MM.1S (cell line): ENCODE data around the gene ASPRV1.
A peak's percentile ranks its signal among the peaks of the same experiment; 100 is the strongest.

ENCODE experiments used
- DNase-seq: peaks from one replicate; pipeline ENCODE4 v3.0.0-alpha.2; 2015
- H2AFZ ChIP-seq: fragments of 300-600 bp; sonication (generic); 2 replicates; pipeline ENCODE4 v1.6.0; 2016; ENCODE audit warnings: antibody characterized with exemption, low read length
- H3F3A ChIP-seq: fragments of 300-600 bp; sonication (generic); 2 replicates; pipeline ENCODE4 v1.6.1; 2016; ENCODE audit warnings: mild to moderate bottlenecking, antibody characterized with exemption, low read length, moderate library complexity, mixed read lengths; ENCODE audit not compliant: insufficient read depth
- H3K27ac ChIP-seq: fragments of 300-600 bp; sonication (generic); 2 replicates; pipeline ENCODE4 v1.5.1; 2016; ENCODE audit warnings: mild to moderate bottlenecking, low read length
- H3K27me3 ChIP-seq: fragments of 300-600 bp; sonication (generic); replicated peaks from 2 replicates; pipeline ENCODE4 v1.6.0; 2016; ENCODE audit warnings: low read length; ENCODE audit not compliant: insufficient read depth
- H3K36me3 ChIP-seq: fragments of 300-600 bp; sonication (generic); replicated peaks from 2 replicates; pipeline ENCODE4 v1.6.1; 2016; ENCODE audit warnings: mild to moderate bottlenecking, low read length, mixed read lengths; ENCODE audit not compliant: insufficient read depth
- H3K4me1 ChIP-seq: fragments of 300-600 bp; sonication (generic); 2 replicates; pipeline ENCODE4 v1.6.1; 2016; ENCODE audit warnings: low read length, mixed read lengths
- H3K4me2 ChIP-seq: fragments of 300-600 bp; sonication (generic); 2 replicates; pipeline ENCODE4 v1.6.0; 2016; ENCODE audit warnings: low read depth, low read length
- H3K4me3 ChIP-seq: fragments of 300-600 bp; sonication (generic); 2 replicates; pipeline ENCODE4 v1.5.1; 2016; ENCODE audit warnings: low read length, mixed read lengths
- H3K79me2 ChIP-seq: fragments of 300-600 bp; sonication (generic); 2 replicates; pipeline ENCODE4 v1.6.1; 2016; ENCODE audit warnings: mixed run types, low read length, mixed read lengths
- H3K9ac ChIP-seq: fragments of 300-600 bp; sonication (generic); 2 replicates; pipeline ENCODE4 v1.6.1; 2016; ENCODE audit warnings: low read length, mixed read lengths
- H3K9me2 ChIP-seq: fragments of 300-600 bp; sonication (generic); replicated peaks from 2 replicates; pipeline ENCODE4 v1.6.1; 2016; ENCODE audit warnings: mild to moderate bottlenecking, low read length, mixed read lengths; ENCODE audit not compliant: insufficient read depth
- H3K9me3 ChIP-seq: fragments of 300-600 bp; sonication (generic); replicated peaks from 2 replicates; pipeline ENCODE4 v1.6.1; 2016; ENCODE audit warnings: mild to moderate bottlenecking, low read length, mixed read lengths; ENCODE audit not compliant: insufficient read depth
- H4K20me1 ChIP-seq: fragments of 300-600 bp; sonication (generic); 2 replicates; pipeline ENCODE4 v1.6.1; 2016; ENCODE audit warnings: mild to moderate bottlenecking, low read length, moderate library complexity, mixed read lengths; ENCODE audit not compliant: insufficient read depth
- EZH2 ChIP-seq: fragments of 300-600 bp; sonication (generic); optimal IDR thresholded peaks from 2 replicates; pipeline ENCODE3; 2017; ENCODE audit warnings: low read depth, mild to moderate bottlenecking, antibody characterized with exemption, low read length, mixed read lengths
- EZH2phosphoT487 ChIP-seq: fragments of 300-600 bp; sonication (generic); IDR thresholded peaks from 2 replicates; pipeline ENCODE4 v1.6.1; 2018; ENCODE audit warnings: antibody characterized with exemption, low read length
- TF ChIP-seq, protein P1 (sequence below): fragments of 300-600 bp; sonication (generic); IDR thresholded peaks from 2 replicates; pipeline ENCODE4 v1.5.1; 2016; ENCODE audit warnings: antibody characterized with exemption, low read length, mixed read lengths

ASPRV1 gene

DNA sequence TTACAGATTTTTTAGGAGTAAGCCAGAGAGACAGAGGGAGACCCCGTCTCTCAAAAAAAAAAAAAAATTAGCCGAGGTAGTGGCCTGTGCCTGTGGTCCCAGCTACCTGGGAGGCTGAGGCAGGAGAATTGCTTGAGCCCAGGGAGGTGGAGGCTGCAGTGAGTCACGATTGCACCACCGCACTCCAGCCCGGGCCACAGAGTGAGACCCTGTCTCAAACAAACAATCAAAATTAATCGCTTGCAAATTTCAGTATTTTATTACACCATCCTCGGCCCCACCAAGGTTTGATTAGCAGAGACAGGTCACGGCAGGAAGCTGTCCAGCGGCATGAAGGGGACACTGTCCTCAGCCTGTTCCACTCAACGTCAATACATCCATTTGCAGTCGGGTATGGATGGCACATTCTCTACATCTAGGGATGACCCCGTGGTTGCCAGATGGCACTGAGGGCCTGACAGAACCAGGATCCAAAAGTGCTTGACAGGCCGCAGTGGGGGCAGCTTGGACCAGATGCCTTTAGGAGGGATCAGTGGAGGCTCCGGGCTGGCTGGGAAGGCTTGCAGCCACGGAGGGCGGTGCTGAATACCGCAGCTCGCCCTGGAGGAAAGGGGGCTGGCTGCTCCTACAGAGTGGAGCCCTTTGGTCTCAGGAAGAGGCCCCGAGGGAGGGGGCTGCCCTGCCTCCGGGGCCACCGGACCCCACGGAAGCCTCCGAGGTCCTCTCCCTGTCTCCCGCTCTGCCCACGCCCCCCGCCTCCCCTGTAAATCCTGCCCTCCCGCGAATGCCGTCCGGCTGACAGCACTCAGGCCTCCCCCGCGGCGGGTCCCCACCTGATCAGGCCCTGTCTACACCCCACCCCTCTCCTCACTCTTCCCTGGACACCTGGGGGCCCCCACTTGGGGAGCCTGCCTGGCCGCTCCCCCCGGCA is 13.1 kb downstream of the ASPRV1 start:
- no peaks in the 10 kb centered on the region for H3K79me2 ChIP-seq
- H3K9me3 ChIP-seq, result no peaks in the 10 kb centered on the region
- DNase-seq, result no peak
- no peaks in the 10 kb centered on the region for H3K9me2 ChIP-seq
- no peaks in the 10 kb centered on the region for H3F3A ChIP-seq
- peaks cover 17% of the 10 kb centered on the region for H3K4me1 ChIP-seq
- H3K4me2 ChIP-seq, result no peak overlapping the region
- H3K27ac ChIP-seq, result no peak overlapping the region
- H3K9ac ChIP-seq, result no peak overlapping the region
- H2AFZ ChIP-seq, result no peak overlapping the region
- H3K36me3 ChIP-seq, result no peaks in the 10 kb centered on the region
- no peaks in the 10 kb centered on the region for H4K20me1 ChIP-seq
- TF ChIP-seq EZH2phosphoT487 (no peak), EZH2 (no peak)
- TF ChIP-seq, protein P1, sequence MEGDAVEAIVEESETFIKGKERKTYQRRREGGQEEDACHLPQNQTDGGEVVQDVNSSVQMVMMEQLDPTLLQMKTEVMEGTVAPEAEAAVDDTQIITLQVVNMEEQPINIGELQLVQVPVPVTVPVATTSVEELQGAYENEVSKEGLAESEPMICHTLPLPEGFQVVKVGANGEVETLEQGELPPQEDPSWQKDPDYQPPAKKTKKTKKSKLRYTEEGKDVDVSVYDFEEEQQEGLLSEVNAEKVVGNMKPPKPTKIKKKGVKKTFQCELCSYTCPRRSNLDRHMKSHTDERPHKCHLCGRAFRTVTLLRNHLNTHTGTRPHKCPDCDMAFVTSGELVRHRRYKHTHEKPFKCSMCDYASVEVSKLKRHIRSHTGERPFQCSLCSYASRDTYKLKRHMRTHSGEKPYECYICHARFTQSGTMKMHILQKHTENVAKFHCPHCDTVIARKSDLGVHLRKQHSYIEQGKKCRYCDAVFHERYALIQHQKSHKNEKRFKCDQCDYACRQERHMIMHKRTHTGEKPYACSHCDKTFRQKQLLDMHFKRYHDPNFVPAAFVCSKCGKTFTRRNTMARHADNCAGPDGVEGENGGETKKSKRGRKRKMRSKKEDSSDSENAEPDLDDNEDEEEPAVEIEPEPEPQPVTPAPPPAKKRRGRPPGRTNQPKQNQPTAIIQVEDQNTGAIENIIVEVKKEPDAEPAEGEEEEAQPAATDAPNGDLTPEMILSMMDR, result no peak
- no peak overlapping the region for H3K4me3 ChIP-seq
- no peaks in the 10 kb centered on the region for H3K27me3 ChIP-seq

DNA sequence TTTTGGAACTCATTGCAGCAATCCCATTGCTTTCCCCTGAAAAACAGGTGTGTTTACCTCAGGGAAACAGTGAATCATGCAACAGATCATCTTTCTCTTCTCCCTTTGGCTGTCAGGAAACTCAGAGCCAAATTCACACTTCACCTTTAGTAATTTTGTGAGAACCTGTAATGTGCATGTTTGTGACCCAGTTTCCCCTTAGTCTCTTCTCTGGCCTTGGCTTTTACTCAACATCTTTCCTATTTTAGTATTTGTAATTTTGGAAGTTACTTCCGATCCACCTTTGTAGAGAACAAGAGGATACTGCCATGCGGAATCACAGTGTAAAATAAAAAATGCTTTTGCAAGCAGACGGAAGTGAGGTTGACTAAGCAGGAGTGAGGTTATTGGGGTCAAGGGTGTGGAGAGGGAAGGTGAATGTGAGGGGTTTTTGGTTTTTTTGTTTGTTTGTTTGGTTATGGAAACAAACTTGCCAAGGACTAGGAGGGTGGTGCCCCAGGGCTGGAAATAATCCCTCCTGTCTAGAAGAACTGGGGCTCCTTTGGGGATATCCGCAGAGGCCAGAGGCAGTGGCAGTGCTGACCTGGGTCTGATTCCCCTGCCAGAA is 14.0 kb downstream of the ASPRV1 start:
- H2AFZ ChIP-seq, result peak overlapping the region; percentile 53
- no peak overlapping the region for H3K4me2 ChIP-seq
- H3K9ac ChIP-seq, result no peak overlapping the region

GRCh38 chr2:69946351-69947324 is 14.8 kb downstream of the ASPRV1 start:
- no peaks in the 10 kb centered on the region for H4K20me1 ChIP-seq
- H3K9ac ChIP-seq, result peak overlapping the region; percentile 19; the same call in 1 of the 2 replicates
- H3K27me3 ChIP-seq, result no peaks in the 10 kb centered on the region
- H3K4me1 ChIP-seq, result peaks cover 17% of the 10 kb centered on the region
- no peaks in the 10 kb centered on the region for H3K36me3 ChIP-seq
- H3K9me3 ChIP-seq, result no peaks in the 10 kb centered on the region
- peak overlapping the region; percentile 37; the same call in 1 of the 2 replicates for H3K27ac ChIP-seq
- peak overlapping the region; percentile 53 for H2AFZ ChIP-seq
- no peak overlapping the region for H3K4me3 ChIP-seq
- H3K79me2 ChIP-seq, result no peaks in the 10 kb centered on the region
- peak overlapping the region; percentile 51 for H3K4me2 ChIP-seq
- TF ChIP-seq, protein P1, result no peak
- H3K9me2 ChIP-seq, result no peaks in the 10 kb centered on the region
- no peaks in the 10 kb centered on the region for H3F3A ChIP-seq
- peak; percentile 57 for DNase-seq

More for the DNA sequence above, 14.0 kb downstream of the ASPRV1 start:
- H3K9me2 ChIP-seq, result no peaks in the 10 kb centered on the region
- TF ChIP-seq, protein P1, result no peak
- no peak for TF ChIP-seq EZH2phosphoT487
- no peak for TF ChIP-seq EZH2
- H3K9me3 ChIP-seq, result no peaks in the 10 kb centered on the region
- H3K79me2 ChIP-seq, result no peaks in the 10 kb centered on the region
- H3F3A ChIP-seq, result no peaks in the 10 kb centered on the region
- H3K4me3 ChIP-seq, result no peak overlapping the region
- H3K4me1 ChIP-seq, result peaks cover 17% of the 10 kb centered on the region
- no peak for DNase-seq
- H4K20me1 ChIP-seq, result no peaks in the 10 kb centered on the region
- H3K36me3 ChIP-seq, result no peaks in the 10 kb centered on the region
- H3K27ac ChIP-seq, result no peak overlapping the region; the same call in 1 of the 2 replicates
- H3K27me3 ChIP-seq, result no peaks in the 10 kb centered on the region
